Endothelial cell of umbilical vein (primary cell): ENCODE measurements around the gene CRB1. TPM values are rescaled to one million over a fixed set of nuclear protein-coding genes. Genes with fewer than 3 reads are reported as not detected.

Experiments
- BruUV-seq: library from RNA; stranded (reverse); fragments of 400-500 nt; replicated peaks from 2 replicates; lab custom pipeline; 2021; lab: Mats Ljungman, UMichigan
- CTCF ChIA-PET: fragments of 300-600, 350-600 bp; sonication (Branson Sonifier 250); formaldehyde crosslinking; loops from one replicate; lab custom pipeline; 2021; ENCODE audit warnings: antibody characterized with exemption, inconsistent platforms; lab: Charles Lee
- POLR2A ChIA-PET: fragments of 300-600, 350-600 bp; sonication (Branson Sonifier 250); formaldehyde crosslinking; loops from one replicate; lab custom pipeline; 2021; ENCODE audit warnings: antibody characterized with exemption, inconsistent platforms; lab: Charles Lee
- DNase-seq: peaks from one replicate; pipeline ENCODE4 v3.0.0-alpha.2; 2011; ENCODE audit warnings: low read depth, low spot score
- FAIRE-seq: peaks from 2 replicates; lab custom pipeline; 2011; peaks lifted over from hg19 to GRCh38; lab: Jason Lieb, UNC
- H2AFZ ChIP-seq: 2 replicates; pipeline ENCODE4 v1.6.0; 2012; ENCODE audit warnings: low read depth, low read length, control low read depth, inconsistent platforms
- H3K27ac ChIP-seq: 2 replicates; pipeline ENCODE4 v1.5.1; 2011; ENCODE audit warnings: low read depth, mild to moderate bottlenecking, control low read depth, low read length, moderate library complexity; ENCODE audit not compliant: insufficient read depth
- H3K27me3 ChIP-seq, 2 experiments: 2 replicates each; pipeline versions ENCODE4 v1.6.0 to v1.6.1; 2011; ENCODE audit warnings: low read length in 2 of 2, mixed read lengths in 1 of 2; ENCODE audit not compliant: control insufficient read depth in 2 of 2, insufficient read depth in 2 of 2
- H3K36me3 ChIP-seq, 2 experiments: 2 replicates in 1 of 2; 3 replicates in 1 of 2; pipeline ENCODE4 v1.5.1; 2011; ENCODE audit warnings: low read length in 2 of 2, mild to moderate bottlenecking in 1 of 2, moderate library complexity in 1 of 2; ENCODE audit not compliant: control insufficient read depth in 2 of 2, insufficient read depth in 2 of 2; ENCODE audit errors: extremely low read depth in 1 of 2
- H3K4me1 ChIP-seq: 3 replicates; pipeline ENCODE4 v1.5.1; 2011; ENCODE audit warnings: mild to moderate bottlenecking, low read length; ENCODE audit not compliant: control insufficient read depth, insufficient read depth; ENCODE audit errors: extremely low read depth
- H3K4me2 ChIP-seq: 2 replicates; pipeline ENCODE4 v1.6.1; 2011; ENCODE audit warnings: low read length, control low read depth, mixed read lengths; ENCODE audit not compliant: insufficient read depth
- H3K4me3 ChIP-seq, 3 experiments: fragments of 200-600 bp in 1 of 3; sonication (generic), shearing (Covaris generic) in 1 of 3; replicated peaks in 1 of 3; 2 replicates each; pipeline ENCODE4 v1.5.1; 2011 to 2016; ENCODE audit warnings: control low read depth in 3 of 3, low read length in 3 of 3, mild to moderate bottlenecking in 2 of 3, inconsistent platforms in 1 of 3, low read depth in 1 of 3, moderate library complexity in 1 of 3; ENCODE audit not compliant: insufficient read depth in 1 of 3
- H3K79me2 ChIP-seq: 2 replicates; pipeline ENCODE4 v1.6.0; 2012; ENCODE audit warnings: low read length, inconsistent platforms; ENCODE audit not compliant: control insufficient read depth, insufficient read depth
- H3K9ac ChIP-seq: replicated peaks from 2 replicates; pipeline ENCODE3; 2011; ENCODE audit warnings: low read length, control low read depth; ENCODE audit not compliant: insufficient read depth; ENCODE audit errors: extremely low read depth
- H3K9me1 ChIP-seq: replicated peaks from 3 replicates; pipeline ENCODE4 v1.6.0; 2011; ENCODE audit warnings: mild to moderate bottlenecking, low read length; ENCODE audit not compliant: control insufficient read depth, insufficient read depth; ENCODE audit errors: extremely low read depth
- H3K9me3 ChIP-seq: replicated peaks from 2 replicates; pipeline ENCODE4 v1.5.1; 2012; ENCODE audit warnings: low read length, inconsistent platforms; ENCODE audit not compliant: control insufficient read depth, insufficient read depth
- H4K20me1 ChIP-seq: replicated peaks from 2 replicates; pipeline ENCODE3; 2011; ENCODE audit warnings: mild to moderate bottlenecking, low read length; ENCODE audit not compliant: control insufficient read depth, insufficient read depth; ENCODE audit errors: extremely low read depth
- CTCF ChIP-seq, 2 donors: IDR thresholded peaks; 1 replicate in 1 of 2; 2 replicates in 1 of 2; pipeline ENCODE4 v1.5.1; 2011; ENCODE audit warnings: low read length in 2 of 2, mild to moderate bottlenecking in 2 of 2, moderate library complexity in 2 of 2, control low read depth in 1 of 2, inconsistent platforms in 1 of 2, low read depth in 1 of 2; ENCODE audit not compliant: insufficient read depth in 1 of 2; ENCODE audit errors: extremely low read depth in 1 of 2
- EZH2 ChIP-seq: IDR thresholded peaks from 2 replicates; pipeline ENCODE4 v1.6.1; 2012; ENCODE audit warnings: borderline replicate concordance, low read depth, mild to moderate bottlenecking, moderate library complexity, low read length, inconsistent platforms; ENCODE audit not compliant: severe bottlenecking
- FOS ChIP-seq: IDR thresholded peaks from 2 replicates; pipeline ENCODE4 v1.6.1; 2011; ENCODE audit warnings: mild to moderate bottlenecking, low read length, moderate library complexity, borderline replicate concordance; ENCODE audit not compliant: insufficient read depth
- GATA2 ChIP-seq: IDR thresholded peaks from 2 replicates; pipeline ENCODE4 v1.7.0; 2011; ENCODE audit warnings: low read depth, mild to moderate bottlenecking, moderate library complexity, mixed read lengths, low read length; ENCODE audit not compliant: insufficient read length, insufficient read depth
- JUN ChIP-seq: IDR thresholded peaks from 2 replicates; pipeline ENCODE4 v1.6.1; 2011; ENCODE audit warnings: borderline replicate concordance, low read depth; ENCODE audit not compliant: insufficient read length, insufficient read depth
- MAX ChIP-seq: IDR thresholded peaks from 2 replicates; pipeline ENCODE4 v1.6.1; 2011; ENCODE audit not compliant: insufficient read depth, insufficient read length
- MYC ChIP-seq: IDR thresholded peaks from one replicate; pipeline ENCODE4 v1.6.1; 2011; ENCODE audit warnings: mild to moderate bottlenecking, low read depth, low read length
- POLR2A ChIP-seq: IDR thresholded peaks from 2 replicates; pipeline ENCODE4 v1.6.1; 2012; ENCODE audit warnings: low read depth, mild to moderate bottlenecking, control low read depth, low read length
- POLR2AphosphoS5 ChIP-seq: IDR thresholded peaks from 2 replicates; pipeline ENCODE4 v1.6.1; 2012; ENCODE audit warnings: low read depth, mild to moderate bottlenecking, control low read depth, low read length, moderate library complexity; ENCODE audit not compliant: insufficient read depth
- dilution Hi-C: fragments of 300-500 bp; cut with MboI; formaldehyde crosslinking; loops from one replicate; pipeline ENCODE4 v1.15.0; 2019; ENCODE audit warnings: low sequenced_read_pairs; ENCODE audit not compliant: extremely low pct_ligation_motif_present
- intact Hi-C: fragments of 100-400 bp; cut with micrococcal nuclease; formaldehyde crosslinking; loops from one replicate; pipeline ENCODE4 v1.10.0; 2022
- polyA plus RNA-seq, 4 experiments: library from polyadenylated mRNA; depleted of rRNA in 3 of 4; stranded (reverse) in 3 of 4; unstranded in 1 of 4; fragments of >200 nt; gene quantifications; 2 replicates each; pipeline versions ENCODE4 v1.2.1 to v1.2.3, GENCODE V29; 2011 to 2012; ENCODE audit warnings: missing spikeins in 1 of 4
- total RNA-seq: library from RNA; stranded (reverse); gene quantifications from 2 replicates; pipeline ENCODE4 v1.2.3, GENCODE V29; 2021

CRB1 gene
- total and polyA plus RNA-seq, 2 donors (not counting 3 experiments of a cell fraction or from before 2014, with no cell fraction given): not detected

GRCh38 chr1:197399755-197400521 lies 131.9 kb downstream of the CRB1 start:
- Histone ChIP-seq H3K79me2 (no peaks in the 10 kb centered on the region), H3K27me3 (no peaks in the 10 kb centered on the region), H3K4me2 (no peak overlapping the region), H3K9me1 (no peaks in the 10 kb centered on the region), H2AFZ (no peak overlapping the region), H3K36me3 (no peaks in the 10 kb centered on the region), H3K4me1 (no peaks in the 10 kb centered on the region), H3K4me3 (no peak overlapping the region), H3K9me3 (no peaks in the 10 kb centered on the region), H3K9ac (no peak overlapping the region), H3K27ac (no peak overlapping the region), H4K20me1 (no peaks in the 10 kb centered on the region)
- FAIRE-seq: peak; percentile 86
- dilution Hi-C loops: no loop called here
- BruUV-seq: no TSS peak
- TF ChIP-seq GATA2 (no peak), CTCF (IDR thresholded peaks at IDR 0.05; ENCODE audit: extremely low read depth in 1 of 2, insufficient read depth in 1 of 2, low read depth in 1 of 2, low read length in 2 of 2) (peak; percentile 50 to 55), MAX (no peak), EZH2 (no peak), JUN (no peak), POLR2A (no peak), POLR2AphosphoS5 (no peak), MYC (no peak), FOS (no peak)
- peak; percentile 60 for DNase-seq
- ChIA-PET CTCF (interaction anchor here (0.6 to 2.0 kb wide), 44 partner anchors 9 to 1595 kb away, joined by 3 to 34 read pairs (median 4); no protein-coding TSS in a partner anchor), POLR2A (no interaction called here)
- intact Hi-C loops: loop anchor here (1.0 to 10.0 kb wide), 3 partner anchors 525 to 1285 kb away; no protein-coding TSS in a partner anchor
